HG02588 (cell line): Measurements from ENCODE around the gene SLAMF6.
A peak's percentile ranks its signal among the peaks of the same experiment; 100 is the strongest.
"Not testable (repeated sequence)": the region's sequence is repeated elsewhere in the genome, so short reads cannot be mapped to it uniquely, and the experiment has no call there.

Experiments used
- ATAC-seq: cut with Tn5 transposase; IDR thresholded peaks from one replicate; pipeline ENCODE4 v1.9.1; 2021; ENCODE audit warnings: mild to moderate bottlenecking, moderate library complexity; ENCODE audit not compliant: unreplicated experiment

SLAMF6 gene

DNA sequence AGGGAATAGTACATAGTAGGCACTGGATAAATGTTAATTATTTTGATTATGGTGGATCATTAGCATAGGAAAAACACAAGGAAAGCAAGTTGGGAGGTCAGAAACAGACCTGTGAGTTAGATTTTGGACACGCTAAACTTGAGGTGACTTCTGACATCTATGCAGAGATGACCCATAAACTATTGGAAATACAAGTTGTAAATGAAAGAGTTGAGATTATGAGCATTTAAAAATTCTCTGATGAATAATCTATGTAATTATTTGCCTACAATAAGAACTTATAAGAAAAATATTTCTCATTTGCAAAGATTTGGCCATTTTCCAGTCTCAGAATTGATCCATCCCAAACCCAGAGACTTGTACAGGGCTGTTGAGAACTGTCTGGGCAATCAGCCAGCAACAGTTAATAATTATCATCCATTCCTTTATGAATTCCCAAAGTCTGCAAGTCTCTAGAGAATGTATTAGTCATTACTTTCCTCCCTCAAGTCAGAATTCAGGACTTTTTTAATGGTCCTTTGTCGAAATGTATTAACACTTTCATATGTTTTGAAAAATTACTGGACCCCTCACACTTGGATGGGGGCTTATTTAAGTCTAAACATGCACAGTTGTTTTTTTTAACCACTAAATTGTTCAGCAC lies 19.4 kb upstream of the SLAMF6 start:
- ATAC-seq = no peak

DNA sequence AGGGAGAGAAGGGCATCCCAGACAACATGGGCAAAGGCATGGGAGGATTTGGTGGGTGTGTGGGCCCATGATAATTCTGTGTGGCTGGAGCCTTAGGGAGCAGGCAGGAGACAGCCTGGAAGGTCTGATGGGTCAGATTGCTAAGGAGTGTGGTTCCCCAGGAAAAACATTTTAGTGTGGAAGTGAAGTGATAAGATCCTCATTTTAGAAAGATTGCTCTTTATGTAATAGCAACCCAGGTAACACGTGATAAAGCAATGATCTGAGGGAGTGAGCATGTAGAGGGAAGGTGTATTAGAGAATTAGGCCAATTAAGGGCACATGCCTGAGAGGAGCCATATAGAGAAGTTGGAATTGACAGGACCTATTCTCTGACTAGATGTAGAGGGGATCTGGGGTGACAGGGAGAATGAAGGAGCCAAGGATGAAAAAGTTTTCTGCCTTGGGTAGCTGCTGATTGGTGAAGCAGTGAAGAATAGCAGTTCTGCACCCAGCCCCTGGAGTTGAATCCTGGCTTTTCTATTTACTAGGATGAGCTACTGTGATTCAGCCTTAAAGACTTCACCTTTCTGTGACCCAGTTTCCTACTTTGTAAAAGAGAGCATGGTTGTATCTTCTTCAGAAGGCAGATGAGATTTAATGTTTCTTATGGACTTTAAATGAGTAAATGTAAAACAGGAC lies 18.7 kb upstream of the SLAMF6 start:
- ATAC-seq = no peak

DNA sequence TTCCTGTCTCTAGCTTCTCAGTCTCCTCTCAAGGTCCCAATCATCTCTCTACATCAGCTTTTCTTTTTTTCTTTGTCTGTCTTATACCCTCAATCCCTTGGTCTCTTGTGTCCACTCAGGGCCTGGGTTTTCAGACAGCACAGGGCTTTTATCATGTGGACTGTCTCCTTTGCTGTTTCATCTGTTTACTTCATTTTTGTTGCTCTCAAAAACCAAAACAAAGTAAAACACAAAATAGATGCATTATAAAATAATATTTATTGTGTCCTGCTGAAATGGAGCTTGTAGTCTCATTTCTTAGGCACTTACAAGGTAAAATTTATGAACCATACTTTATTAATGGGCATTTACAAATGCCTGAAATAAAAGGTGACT lies 17.8 kb upstream of the SLAMF6 start:
- ATAC-seq = no peak

DNA sequence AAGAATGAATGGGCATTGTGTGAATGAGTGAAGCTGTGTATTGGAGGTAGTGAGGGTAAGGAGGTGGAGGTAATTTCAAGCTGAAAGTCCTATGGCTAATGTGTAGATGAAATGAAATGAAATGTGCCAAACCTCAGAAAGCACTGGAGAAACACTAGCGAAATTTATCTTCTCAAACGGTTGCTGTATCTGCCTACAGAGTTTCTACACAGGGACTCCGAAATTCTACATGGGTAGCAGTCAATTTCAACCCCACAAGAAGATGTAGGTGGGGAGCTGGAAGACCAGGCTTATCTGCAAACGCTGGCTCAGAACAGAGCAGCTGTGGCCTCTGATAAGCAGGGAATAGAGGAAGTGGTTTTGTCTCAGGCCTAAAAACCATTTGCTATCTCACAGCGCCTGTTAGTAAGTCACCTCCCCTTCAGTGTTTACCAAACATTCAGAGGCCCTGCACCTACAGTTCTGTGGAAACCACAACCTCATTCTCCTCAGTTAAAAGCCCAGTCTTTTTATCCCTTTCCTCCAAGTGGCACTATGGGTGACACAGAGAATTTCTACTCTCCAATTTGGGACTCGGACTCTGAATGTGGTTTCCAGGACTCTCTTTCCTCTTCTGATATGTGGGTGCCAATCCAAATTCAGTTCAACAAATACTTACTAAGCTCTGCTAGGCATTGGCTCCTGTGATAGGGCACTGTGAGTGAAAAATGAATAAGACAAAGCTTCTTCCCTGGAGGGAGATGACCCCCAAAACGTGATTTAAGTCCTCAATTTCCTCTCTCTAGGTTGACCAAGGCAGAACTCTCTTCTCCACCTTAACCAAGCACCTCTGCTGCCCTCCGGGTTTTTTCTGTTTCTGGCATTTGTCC lies 17.2 kb upstream of the SLAMF6 start:
- peak; percentile 92 for ATAC-seq

DNA sequence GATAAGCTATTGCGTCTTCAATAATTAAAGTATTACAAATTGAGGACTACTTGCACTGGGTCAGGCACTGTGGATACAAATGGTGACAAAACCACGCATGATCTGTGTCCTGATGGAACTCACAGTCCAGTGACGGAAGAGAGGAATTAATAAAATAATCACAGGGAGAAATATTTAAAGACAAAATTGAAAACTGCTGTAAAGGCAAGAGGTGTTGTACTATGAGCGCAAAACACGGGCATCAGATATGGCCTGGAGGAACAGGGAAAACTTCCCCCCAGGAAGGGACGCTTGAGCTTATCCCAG lies 16.6 kb upstream of the SLAMF6 start:
- ATAC-seq = no peak

DNA sequence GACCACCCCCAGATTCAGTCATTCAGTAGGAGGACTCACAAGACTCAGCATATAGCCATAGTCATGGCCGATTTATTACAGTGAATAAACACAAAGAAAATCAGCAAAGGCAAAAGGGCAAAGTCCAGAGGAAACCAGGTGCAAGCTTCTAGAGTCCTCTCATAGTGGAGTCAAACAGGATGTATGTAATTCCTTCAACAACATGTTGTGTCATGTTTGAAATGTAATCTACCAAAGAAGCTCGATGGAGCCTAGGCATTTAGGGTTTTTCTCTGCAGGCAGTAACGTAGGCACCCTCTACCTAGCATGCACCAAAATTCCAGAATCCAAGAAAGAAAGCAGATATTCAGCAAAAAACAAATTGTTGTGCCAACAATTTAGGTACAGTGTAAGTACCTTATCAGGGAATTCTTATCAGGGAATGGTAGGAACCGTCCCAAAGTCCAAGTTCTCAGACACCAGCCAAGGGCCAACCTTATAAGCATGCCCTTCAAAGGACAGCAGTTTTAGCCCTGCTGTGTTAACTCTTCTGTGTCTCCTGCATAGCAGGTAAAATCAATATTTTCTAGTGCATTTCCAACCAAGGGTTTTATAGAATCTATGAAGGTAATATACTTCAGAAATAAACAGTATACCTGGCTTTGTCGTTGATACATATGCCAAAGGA lies 16.1 kb upstream of the SLAMF6 start:
- ATAC-seq = no peak

DNA sequence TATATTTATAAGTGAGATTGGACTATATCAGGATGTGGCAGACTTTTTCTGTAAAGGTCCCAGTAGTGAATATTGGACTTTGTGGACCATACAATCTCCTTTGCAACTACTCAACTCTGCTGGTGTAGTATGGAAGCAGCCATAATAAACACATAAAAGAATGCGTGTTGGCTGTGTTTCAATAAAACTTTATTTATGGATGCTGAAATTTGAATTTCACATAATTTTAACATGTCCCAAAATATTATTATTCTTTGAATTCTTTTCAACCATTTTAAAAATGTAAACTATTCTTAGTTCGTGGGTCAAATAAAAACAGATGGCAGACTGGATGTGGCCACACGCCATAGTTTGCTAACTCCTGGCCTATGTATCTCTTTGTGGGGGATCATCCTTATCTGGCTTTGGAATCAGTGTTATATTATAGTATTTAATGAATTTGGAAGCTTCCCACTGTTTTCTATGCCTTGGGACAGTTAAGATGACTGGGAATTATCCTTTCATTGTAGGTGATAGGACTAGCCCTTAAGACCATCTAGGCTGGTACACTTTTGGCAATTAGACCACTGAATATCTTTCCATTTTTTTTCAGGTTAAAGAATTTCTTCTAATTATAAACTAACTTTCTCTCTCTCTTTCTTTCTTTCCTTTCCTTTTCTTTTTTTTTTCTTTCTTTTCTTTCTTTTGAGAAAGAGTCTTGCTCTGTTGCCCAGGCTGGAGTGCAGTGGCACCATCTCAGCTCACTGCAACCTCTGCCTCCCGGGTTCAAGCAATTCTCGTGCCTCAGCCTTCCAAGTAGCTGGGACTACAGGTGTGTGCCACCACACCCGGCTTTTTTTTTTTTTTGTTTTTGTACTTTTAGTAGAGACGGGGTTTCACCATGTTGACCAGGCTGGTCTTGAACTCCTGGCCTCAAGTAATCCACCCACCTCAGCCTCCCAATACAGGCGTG lies 14.9 kb upstream of the SLAMF6 start:
- ATAC-seq = no peak

DNA sequence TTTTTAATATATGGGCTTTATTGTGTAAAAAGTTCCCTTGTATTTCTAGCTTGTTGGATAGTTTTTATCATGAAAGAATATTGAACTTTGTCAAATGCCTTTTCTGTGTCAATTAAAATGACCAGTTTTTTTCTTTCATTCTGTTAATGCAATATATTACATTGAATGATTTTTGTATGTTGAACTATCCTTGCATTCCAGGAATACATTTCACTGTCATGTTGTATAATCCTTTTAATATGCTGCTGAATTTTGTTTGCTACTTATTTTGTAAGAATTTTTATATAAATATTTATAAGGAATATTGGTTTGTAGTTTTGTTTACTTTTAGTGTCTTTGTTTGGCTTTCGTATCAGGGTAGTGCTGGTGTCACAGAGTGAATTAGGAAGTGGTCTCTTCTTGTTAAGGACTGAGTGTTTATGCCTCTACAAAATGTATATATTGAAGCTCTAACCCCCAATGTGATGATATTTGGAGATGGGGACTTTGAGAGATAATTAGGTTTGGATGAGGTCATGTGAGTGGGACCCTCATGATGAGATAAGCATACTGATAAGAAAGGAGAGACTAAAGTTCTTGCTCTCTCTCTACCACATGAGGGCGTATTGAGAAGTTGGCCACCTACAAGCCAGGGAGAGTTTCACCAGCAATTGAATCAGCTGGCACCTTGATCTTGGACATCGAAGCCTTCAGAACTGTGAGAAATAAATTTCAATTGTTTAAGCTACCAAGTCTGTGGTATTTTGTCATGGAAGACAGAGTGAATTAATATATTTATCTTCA lies 12.0 kb upstream of the SLAMF6 start:
- ATAC-seq = no peak

DNA sequence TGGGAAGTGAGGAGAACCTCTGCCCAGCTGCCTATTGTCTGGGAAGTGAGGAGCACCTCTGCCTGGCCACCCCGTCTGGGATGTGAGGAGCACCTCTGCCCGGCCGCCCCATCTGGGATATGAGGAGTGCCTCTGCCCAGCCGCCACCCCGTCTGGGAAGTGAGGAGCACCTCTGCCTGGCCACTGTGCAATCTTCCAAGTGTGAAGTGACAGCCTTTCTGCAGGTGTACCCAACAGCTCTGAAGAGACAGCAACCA lies 9.4 kb upstream of the SLAMF6 start:
- not testable (repeated sequence) for ATAC-seq

DNA sequence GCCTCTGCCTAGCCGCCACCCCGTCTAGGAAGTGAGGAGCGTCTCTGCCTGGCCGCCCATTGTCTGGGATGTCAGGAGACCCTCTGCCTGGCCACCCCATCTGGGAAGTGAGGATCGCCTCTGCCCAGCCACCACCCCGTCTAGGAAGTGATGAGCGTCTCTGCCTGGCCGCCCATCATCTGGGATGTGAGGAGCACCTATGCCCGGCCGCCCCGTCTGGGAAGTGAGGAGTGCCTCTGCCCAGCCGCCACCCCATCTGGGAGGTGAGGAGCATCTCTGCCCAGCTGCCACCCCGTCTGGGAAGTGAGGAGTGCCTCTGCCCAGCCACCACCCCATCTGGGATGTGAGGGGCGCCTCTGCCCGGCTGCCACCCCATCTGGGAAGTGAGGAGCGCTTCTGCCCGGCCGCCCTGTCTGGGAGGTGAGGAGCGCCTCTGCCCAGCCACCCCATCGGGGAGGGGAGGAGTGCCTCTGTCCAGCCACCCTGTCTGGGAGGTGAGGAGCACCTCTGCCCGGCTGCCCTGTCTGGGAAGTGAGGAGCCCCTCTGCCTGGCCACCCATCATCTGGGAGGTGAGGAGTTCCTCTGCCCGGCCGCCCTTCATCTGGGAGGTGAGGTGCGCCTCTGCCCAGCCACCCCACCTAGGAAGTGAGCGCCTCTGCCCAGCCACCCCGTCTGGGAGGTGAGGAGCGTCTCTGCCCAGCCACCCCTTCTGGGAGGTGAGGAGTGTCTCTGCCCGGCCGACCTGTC lies 8.9 kb upstream of the SLAMF6 start:
- not testable (repeated sequence) for ATAC-seq

DNA sequence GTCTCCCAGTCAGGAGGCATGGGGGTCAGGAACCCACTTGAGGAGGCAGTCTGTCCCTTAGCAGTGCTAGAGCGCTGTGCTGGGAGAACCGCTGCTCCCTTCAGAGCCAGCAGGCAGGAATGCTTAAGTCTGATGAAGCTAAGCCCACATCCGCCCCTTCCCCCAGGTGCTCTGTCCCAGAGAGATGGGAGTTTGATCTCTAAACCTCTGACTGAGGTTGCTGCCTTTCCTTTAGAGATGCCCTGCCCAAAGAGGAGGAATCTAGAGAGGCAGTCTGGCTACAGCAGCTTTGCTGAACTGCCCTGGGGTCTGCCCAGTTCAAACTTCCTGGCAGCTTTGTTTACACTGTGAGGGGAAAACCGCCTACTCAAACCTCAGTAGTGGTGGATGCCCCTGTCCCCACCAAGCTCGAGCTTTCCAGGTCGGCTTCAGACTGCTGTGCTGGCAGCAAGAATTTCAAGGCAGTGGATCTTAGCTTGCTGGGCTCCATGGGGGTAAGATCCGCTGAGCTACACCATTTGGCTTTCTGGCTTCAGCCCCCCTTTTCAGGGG lies 6.4 kb upstream of the SLAMF6 start:
- not testable (repeated sequence) for ATAC-seq

DNA sequence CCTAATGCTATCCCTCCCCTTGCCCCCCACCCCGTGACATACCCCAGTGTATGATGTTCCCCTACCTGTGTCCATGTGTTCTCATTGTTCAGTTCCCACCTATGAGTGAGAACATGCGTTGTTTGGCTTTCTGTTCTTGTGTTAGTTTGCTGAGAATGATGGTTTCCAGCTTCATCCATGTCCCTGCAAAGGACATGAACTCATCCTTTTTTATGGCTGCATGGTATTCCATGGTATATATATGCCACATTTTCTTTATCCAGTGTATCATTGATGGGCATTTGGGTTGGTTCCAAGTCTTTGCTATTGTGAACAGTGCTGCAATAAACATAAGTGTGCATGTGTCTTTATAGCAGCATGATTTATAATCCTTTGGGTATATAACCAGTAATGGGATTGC lies 734 bp upstream of the SLAMF6 start:
- not testable (repeated sequence) for ATAC-seq

DNA sequence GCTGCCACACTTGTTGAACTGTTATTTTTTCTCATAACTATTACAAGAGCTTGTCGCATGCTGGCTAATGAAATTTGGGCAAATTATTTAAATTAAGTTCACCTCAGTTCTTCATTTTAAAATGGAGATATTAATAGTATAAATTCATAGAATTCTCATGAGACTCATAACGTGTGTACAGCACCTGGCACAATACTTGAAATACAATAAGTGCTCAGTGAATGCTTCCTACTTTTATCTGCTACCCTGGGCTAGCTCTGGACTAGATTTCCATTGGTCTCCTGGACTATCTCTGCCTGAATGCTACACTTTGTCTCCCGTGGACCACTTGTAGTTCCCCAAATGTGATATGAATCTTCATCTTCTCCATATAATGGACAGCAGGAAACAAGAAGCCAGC lies 919 bp downstream of the SLAMF6 start:
- ATAC-seq = no peak

DNA sequence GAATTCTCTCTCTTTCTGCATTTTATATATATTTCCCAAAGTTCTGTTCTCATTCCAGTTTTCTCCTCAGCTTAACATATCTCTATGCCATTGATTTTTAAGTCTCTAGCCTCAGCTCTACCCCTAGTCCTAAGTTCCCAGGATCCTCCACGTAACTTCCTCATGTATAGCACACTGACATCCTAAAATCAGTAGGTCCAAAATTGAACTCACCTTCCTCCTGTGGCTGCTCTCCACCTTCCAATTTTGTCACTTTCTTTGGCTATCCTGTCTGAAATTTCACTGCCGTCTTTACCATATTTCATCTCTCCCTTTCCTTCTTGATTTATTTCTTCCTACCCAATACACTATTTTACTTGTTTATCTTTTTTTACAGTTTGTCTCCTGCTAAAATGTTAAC lies 1.5 kb downstream of the SLAMF6 start:
- no peak for ATAC-seq

DNA sequence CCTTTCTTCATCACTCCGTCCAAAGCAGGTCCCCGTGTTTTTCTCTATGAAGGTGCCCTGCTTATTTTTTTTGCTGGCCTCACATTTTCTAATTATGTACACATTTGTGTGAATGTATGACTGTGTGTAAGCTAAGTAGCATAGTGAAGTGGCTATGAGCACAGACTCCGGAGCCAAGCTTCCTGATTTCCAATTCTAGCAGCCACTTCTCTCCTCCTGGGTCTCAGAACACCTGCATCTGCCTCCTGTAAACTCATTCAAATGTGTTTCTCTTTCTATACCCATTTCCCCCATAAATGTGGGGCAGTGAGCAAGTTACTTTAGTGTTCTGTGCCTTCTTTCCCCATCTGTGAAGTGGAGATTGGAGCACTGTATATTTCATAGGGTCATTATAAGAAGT lies 2.1 kb downstream of the SLAMF6 start:
- ATAC-seq = no peak

DNA sequence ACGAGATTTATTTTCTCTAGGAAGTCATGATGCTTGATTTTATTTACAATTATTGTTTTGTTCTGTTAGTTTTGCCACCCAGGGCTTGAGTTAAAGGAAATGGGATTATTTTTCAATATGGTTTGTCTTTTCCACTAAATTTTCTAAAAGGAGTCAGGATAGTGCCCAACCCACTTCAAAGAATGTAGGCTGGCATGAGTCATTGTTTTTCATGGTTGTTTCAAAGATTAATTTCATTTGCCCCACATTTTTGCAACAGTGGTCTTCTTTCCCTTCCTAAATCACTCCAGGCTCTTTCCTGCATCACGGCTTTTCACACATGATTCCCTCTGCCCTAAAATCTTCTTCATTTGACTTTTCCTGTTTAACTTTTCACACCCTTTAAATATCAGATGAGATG lies 2.5 kb downstream of the SLAMF6 start:
- ATAC-seq = no peak

DNA sequence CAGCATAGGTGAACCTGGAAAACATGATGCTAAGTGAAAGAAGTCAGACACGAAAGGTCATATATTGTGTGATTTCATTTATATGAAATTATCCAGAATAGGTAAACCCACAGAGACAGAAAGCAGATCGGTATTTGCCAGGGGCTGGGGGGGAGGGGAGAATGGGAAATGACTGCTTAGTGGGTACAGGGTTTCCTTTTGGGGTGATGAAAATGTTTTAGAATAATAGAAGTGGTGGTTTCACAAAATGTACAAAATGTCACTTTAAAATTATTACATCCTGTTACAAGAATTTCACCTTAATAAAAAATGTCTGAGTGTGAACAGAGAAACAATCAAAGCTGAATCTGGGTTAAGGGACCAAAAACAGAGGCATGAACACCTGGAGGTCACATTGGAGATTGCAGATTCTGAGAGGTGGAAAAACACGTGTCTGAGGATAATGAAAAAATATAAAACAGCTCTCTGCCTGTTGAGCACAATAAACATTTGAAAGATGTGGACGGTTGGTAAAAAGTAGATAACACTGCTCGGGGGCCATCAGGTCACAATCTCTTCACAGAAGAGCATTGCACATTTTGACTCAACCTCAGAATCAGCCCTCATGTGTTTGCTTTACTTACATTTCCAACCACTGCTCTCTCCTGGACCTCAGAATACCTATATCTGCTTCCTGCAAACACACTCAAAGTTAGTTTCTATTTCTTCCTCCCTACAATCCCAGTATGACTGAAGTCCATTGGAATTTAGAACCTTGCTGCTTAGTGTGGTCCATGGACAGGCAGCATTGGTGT lies 3.2 kb downstream of the SLAMF6 start:
- ATAC-seq = peak; percentile 42

DNA sequence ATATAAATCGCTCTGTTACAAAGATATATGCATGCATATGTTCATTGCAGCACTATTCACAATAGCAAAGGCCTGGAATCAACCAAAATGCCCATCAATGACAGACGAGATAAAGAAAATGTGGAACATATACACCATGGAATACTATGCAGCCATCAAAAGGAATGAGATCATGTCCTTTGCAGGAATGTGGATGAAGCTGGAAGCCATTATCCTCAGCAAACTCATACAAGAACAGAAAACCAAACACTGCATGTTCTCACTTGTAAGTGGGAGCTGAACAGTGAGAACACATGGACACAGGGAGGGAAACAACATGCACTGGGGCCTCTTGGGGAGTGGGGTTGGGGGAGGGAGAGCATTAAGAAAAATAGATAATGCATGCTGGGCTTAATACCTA lies 5.5 kb downstream of the SLAMF6 start:
- ATAC-seq = not testable (repeated sequence)
